ENCODE measurements around the gene CHD5. TPM values are rescaled to one million over a fixed set of nuclear protein-coding genes. Genes with fewer than 3 reads are reported as not detected.

CHD5 gene
- total RNA-seq, 1 experiment from 2014 or later, result 2.4 TPM

- TF ChIP-seq, protein P1, sequence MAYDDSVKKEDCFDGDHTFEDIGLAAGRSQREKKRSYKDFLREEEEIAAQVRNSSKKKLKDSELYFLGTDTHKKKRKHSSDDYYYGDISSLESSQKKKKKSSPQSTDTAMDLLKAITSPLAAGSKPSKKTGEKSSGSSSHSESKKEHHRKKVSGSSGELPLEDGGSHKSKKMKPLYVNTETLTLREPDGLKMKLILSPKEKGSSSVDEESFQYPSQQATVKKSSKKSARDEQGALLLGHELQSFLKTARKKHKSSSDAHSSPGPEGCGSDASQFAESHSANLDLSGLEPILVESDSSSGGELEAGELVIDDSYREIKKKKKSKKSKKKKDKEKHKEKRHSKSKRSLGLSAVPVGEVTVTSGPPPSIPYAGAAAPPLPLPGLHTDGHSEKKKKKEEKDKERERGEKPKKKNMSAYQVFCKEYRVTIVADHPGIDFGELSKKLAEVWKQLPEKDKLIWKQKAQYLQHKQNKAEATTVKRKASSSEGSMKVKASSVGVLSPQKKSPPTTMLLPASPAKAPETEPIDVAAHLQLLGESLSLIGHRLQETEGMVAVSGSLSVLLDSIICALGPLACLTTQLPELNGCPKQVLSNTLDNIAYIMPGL (CRISPR knock-in tag; IDR thresholded peaks at IDR 0.05), result no peak
- TF ChIP-seq ZNF281 (CRISPR knock-in tag; IDR thresholded peaks at IDR 0.05) (no peak), CBFB (CRISPR knock-in tag; IDR thresholded peaks at IDR 0.05; ENCODE audit: low read depth) (no peak), IRF2 (CRISPR knock-in tag; IDR thresholded peaks at IDR 0.05; ENCODE audit: borderline replicate concordance, low read depth) (no peak), FOXJ3 (CRISPR knock-in tag; IDR thresholded peaks at IDR 0.05; ENCODE audit: borderline replicate concordance) (no peak), ZNF138 (CRISPR knock-in tag; conservative IDR thresholded peaks at IDR 0.05) (no peak), ZNF396 (CRISPR knock-in tag; IDR thresholded peaks at IDR 0.05; ENCODE audit: borderline replicate concordance) (no peak), NFYB (CRISPR knock-in tag; conservative IDR thresholded peaks at IDR 0.05; ENCODE audit: low read depth) (no peak)
These were observed 63.1 kb downstream of the CHD5 start (continued) for GRCh38 chr1:6117064-6117463.

GRCh38 chr1:6116137-6116536, 64.0 kb downstream of the CHD5 start:
- Mint-ChIP-seq H3K27ac (no peak overlapping the region), H3K4me1 (no peaks in the 10 kb centered on the region), H3K9me3 (peaks cover 22% of the 10 kb centered on the region), H3K36me3 (no peaks in the 10 kb centered on the region), H3K4me3 (no peak overlapping the region), H3K27me3 (ENCODE audit: low read depth) (peaks cover 5% of the 10 kb centered on the region)
- DNase-seq (ENCODE audit: low spot score) (no peak), ATAC-seq (no peak)
- no peak for TF ChIP-seq ZNF138 (CRISPR knock-in tag; conservative IDR thresholded peaks at IDR 0.05)
- TF ChIP-seq, protein P2, sequence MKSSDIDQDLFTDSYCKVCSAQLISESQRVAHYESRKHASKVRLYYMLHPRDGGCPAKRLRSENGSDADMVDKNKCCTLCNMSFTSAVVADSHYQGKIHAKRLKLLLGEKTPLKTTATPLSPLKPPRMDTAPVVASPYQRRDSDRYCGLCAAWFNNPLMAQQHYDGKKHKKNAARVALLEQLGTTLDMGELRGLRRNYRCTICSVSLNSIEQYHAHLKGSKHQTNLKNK (CRISPR knock-in tag; IDR thresholded peaks at IDR 0.05), result no peak
- TF ChIP-seq ZNF121 (CRISPR knock-in tag; IDR thresholded peaks at IDR 0.05), result no peak
- no peak for TF ChIP-seq ZNF671 (CRISPR knock-in tag; IDR thresholded peaks at IDR 0.05)
- no peak for TF ChIP-seq ZNF396 (CRISPR knock-in tag; IDR thresholded peaks at IDR 0.05; ENCODE audit: borderline replicate concordance)
- no peak for TF ChIP-seq NFE2L1 (CRISPR knock-in tag; IDR thresholded peaks at IDR 0.05)
- TF ChIP-seq NR1H2 (CRISPR knock-in tag; IDR thresholded peaks at IDR 0.05), result no peak
- TF ChIP-seq RELA (CRISPR knock-in tag; IDR thresholded peaks at IDR 0.05; ENCODE audit: borderline replicate concordance), result no peak
- TF ChIP-seq NR2C2 (CRISPR knock-in tag; IDR thresholded peaks at IDR 0.05), result no peak
- TF ChIP-seq ATF1 (CRISPR knock-in tag; IDR thresholded peaks at IDR 0.05), result no peak
- no peak for TF ChIP-seq MXD4 (CRISPR knock-in tag; IDR thresholded peaks at IDR 0.05; ENCODE audit: borderline replicate concordance)
- TF ChIP-seq, protein P3, sequence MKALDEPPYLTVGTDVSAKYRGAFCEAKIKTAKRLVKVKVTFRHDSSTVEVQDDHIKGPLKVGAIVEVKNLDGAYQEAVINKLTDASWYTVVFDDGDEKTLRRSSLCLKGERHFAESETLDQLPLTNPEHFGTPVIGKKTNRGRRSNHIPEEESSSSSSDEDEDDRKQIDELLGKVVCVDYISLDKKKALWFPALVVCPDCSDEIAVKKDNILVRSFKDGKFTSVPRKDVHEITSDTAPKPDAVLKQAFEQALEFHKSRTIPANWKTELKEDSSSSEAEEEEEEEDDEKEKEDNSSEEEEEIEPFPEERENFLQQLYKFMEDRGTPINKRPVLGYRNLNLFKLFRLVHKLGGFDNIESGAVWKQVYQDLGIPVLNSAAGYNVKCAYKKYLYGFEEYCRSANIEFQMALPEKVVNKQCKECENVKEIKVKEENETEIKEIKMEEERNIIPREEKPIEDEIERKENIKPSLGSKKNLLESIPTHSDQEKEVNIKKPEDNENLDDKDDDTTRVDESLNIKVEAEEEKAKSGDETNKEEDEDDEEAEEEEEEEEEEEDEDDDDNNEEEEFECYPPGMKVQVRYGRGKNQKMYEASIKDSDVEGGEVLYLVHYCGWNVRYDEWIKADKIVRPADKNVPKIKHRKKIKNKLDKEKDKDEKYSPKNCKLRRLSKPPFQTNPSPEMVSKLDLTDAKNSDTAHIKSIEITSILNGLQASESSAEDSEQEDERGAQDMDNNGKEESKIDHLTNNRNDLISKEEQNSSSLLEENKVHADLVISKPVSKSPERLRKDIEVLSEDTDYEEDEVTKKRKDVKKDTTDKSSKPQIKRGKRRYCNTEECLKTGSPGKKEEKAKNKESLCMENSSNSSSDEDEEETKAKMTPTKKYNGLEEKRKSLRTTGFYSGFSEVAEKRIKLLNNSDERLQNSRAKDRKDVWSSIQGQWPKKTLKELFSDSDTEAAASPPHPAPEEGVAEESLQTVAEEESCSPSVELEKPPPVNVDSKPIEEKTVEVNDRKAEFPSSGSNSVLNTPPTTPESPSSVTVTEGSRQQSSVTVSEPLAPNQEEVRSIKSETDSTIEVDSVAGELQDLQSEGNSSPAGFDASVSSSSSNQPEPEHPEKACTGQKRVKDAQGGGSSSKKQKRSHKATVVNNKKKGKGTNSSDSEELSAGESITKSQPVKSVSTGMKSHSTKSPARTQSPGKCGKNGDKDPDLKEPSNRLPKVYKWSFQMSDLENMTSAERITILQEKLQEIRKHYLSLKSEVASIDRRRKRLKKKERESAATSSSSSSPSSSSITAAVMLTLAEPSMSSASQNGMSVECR (CRISPR knock-in tag; IDR thresholded peaks at IDR 0.05; ENCODE audit: borderline replicate concordance), result no peak
- no peak for TF ChIP-seq USF1 (CRISPR knock-in tag; IDR thresholded peaks at IDR 0.05)
- ChIA-PET POLR2A (no interaction called here), CTCF (interaction anchor here (1.4 kb wide), 1 partner anchor 88 kb away, joined by 3 read pairs; no protein-coding TSS in a partner anchor)
